D721Med (cell line): ENCODE measurements around the gene VRTN.

ENCODE experiments used
- DNase-seq: peaks from one replicate; pipeline ENCODE4 v3.0.0; 2011; ENCODE audit warnings: low spot score; ENCODE audit not compliant: insufficient read length
- FAIRE-seq: peaks from 2 replicates; lab custom pipeline; 2011; peaks lifted over from hg19 to GRCh38; lab: Jason Lieb, UNC
- TF ChIP-seq, protein P1 (sequence below): IDR thresholded peaks from 2 replicates; pipeline ENCODE4 v1.5.1; 2012; ENCODE audit warnings: mild to moderate bottlenecking, control low read depth; ENCODE audit not compliant: insufficient read depth; ENCODE audit errors: missing control alignments

VRTN gene

DNA sequence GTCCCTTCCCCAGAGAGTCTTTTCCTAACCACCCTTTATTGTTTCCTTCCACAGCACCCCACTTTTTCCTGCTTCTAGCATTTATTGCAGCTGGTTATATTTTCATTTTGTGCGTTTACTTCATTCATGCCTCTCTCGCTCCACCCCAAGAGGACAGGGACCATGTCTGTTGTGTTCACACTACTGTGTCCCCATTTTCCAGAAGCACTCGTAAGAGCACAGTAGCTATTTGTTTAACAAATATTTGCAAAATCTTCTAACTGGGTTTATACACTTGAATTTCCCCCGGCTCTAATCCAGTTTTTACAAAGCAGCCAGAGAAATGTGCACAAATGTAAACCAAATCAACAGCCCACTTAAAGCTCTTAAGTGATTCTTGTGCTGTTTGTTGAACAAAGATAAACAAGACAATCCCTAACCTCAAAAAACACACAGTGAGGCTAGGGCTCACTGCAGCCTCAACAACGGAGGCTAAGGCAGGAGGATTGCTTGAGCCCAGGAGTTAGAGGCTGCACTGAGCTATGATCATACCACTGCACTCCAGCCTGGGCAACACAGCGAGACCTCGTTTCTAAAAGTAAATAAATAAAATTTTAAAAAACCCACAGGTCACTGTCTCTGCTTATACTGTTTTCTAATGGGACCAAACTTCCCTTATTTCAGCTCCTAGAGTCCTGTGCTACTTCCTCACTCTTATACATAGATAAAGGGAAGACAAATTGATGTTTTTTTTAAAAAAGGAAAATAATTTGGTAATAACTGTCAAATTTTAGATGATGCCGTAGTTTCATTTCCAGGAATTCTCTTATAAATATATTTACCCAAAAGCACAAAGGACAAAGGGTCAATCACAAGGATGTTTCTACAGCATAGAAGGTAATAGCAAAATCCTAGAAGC, 38.9 kb upstream of the VRTN start:
- FAIRE-seq (no peak), DNase-seq (no peak)
- TF ChIP-seq, protein P1, sequence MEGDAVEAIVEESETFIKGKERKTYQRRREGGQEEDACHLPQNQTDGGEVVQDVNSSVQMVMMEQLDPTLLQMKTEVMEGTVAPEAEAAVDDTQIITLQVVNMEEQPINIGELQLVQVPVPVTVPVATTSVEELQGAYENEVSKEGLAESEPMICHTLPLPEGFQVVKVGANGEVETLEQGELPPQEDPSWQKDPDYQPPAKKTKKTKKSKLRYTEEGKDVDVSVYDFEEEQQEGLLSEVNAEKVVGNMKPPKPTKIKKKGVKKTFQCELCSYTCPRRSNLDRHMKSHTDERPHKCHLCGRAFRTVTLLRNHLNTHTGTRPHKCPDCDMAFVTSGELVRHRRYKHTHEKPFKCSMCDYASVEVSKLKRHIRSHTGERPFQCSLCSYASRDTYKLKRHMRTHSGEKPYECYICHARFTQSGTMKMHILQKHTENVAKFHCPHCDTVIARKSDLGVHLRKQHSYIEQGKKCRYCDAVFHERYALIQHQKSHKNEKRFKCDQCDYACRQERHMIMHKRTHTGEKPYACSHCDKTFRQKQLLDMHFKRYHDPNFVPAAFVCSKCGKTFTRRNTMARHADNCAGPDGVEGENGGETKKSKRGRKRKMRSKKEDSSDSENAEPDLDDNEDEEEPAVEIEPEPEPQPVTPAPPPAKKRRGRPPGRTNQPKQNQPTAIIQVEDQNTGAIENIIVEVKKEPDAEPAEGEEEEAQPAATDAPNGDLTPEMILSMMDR, result no peak

GRCh38 chr14:74312161-74312560, 36.1 kb upstream of the VRTN start:
- DNase-seq (no peak), FAIRE-seq (no peak)
- TF ChIP-seq, protein P1, result no peak

DNA sequence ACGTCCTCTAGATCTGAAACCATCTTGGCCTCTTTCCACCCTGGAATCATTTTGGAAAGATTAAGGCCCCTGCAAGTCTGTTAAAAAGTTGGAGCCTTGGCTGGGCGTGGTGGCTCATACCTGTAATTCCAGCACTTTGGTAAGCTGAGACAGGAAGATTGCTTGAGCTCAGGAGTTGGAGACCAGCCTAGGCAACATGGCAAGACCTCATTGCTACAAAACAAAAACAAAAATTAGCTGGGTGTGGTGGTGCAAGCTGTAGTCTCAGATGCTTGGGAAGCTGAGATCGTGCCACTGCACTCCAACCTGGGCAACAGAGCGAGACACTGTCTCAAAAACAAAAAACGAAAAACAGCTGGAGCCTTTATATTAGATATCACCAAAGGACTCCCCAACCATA, 34.7 kb upstream of the VRTN start:
- no peak for FAIRE-seq
- TF ChIP-seq, protein P1, result no peak
- no peak for DNase-seq

- no peak for FAIRE-seq
- TF ChIP-seq, protein P1, result no peak
- no peak for DNase-seq
These were observed 33.7 kb upstream of the VRTN start for GRCh38 chr14:74314576-74314975.

GRCh38 chr14:74324931-74325361, 23.3 kb upstream of the VRTN start:
- FAIRE-seq, result no peak

DNA sequence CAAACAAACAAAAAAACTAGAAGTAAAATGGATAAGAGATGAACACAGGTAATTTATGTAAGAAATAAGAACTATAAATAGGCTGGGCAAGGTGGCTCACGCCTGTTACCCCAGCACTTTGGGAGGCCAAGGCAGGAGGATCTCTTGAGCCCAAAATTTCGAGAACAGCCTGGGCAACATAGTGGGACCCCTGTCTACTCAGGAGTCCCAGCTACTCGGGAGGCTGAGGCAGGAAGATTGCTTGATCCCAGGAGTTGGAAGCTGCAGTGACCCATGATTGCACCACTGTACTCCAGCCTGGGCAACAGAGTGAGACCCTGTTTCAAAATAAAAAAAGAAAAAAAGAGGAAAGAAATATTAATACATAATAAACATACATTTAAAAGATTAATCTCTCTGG, 22.8 kb upstream of the VRTN start:
- FAIRE-seq (no peak), DNase-seq (no peak)
- TF ChIP-seq, protein P1, result no peak

More at GRCh38 chr14:74324931-74325361, 23.3 kb upstream of the VRTN start:
- TF ChIP-seq, protein P1, result peak; percentile 45
- DNase-seq, result peak; percentile 41
